ENCODE data around the gene ITPKC. TPM values are rescaled to one million over a fixed set of nuclear protein-coding genes. Genes with fewer than 3 reads are reported as not detected.
A peak's percentile ranks its signal among the peaks of the same experiment; 100 is the strongest.

The ITPKC gene
- total and polyA plus RNA-seq, 2 donors: 6.7 to 35.5 TPM

DNA sequence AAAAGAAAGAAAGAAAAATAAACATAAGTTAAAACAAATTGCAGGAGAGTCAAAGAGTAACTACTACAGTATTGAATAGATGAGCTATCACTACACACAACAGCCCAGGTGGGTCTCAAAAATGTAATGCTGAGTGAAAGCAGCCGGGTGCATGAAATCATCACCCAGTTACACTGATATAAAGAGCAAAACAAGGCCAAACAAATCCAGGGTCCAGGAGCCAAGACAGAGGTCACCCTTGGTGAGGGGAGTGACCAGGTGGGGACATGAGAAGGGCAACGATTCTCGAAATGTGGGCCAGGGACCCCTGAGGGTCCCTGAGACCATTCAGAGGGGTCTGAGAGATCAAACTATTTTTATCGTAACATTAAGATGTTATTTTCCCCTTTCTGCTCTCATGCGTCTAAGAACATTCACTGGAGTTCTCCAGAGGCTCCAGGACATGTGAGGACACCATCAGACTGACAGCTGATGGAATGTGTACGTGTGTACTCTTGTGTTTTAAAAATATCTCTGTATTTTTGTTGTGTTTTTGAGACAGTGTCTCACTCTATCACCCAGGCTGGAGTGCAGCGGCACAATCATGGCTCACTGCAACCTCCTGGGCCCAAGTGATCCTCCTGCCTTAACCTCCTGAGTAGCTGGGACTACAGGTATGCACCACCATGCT is 10.8 kb upstream of the ITPKC start:
- H3K27ac ChIP-seq (ENCODE audit: low read depth in 1 of 2, low read length in 1 of 2): no peak overlapping the region
- 97% methylated on average over 7 of the region's 7 CpGs for WGBS
- no peak for DNase-seq (ENCODE audit: low read depth in 6 of 9, low spot score in 9 of 9)
- no peaks in the 10 kb centered on the region for H3K4me1 ChIP-seq (ENCODE audit: control insufficient read depth in 2 of 2, insufficient read depth in 2 of 2, low read length in 2 of 2)
- H3K9me3 ChIP-seq (ENCODE audit: control insufficient read depth in 2 of 2, insufficient read depth in 1 of 2, low read length in 1 of 2): no peaks in the 10 kb centered on the region
- H3K36me3 ChIP-seq (ENCODE audit: control insufficient read depth in 2 of 2, insufficient read depth in 2 of 2, low read length in 1 of 2): peaks cover 61 to 69% of the 10 kb centered on the region in 2 donors
- H3K4me3 ChIP-seq (ENCODE audit: low read length in 2 of 2): no peak overlapping the region
- H3K27me3 ChIP-seq (ENCODE audit: control insufficient read depth in 2 of 2, insufficient read depth in 1 of 2, low read length in 1 of 2): no peaks in the 10 kb centered on the region

- peaks cover 48 to 62% of the 10 kb centered on the region in 2 donors for H3K36me3 ChIP-seq (ENCODE audit: control insufficient read depth in 2 of 2, insufficient read depth in 2 of 2, low read length in 1 of 2)
- no peak for DNase-seq (ENCODE audit: low read depth in 6 of 9, low spot score in 9 of 9)
- H3K27me3 ChIP-seq (ENCODE audit: control insufficient read depth in 2 of 2, insufficient read depth in 1 of 2, low read length in 1 of 2): no peaks in the 10 kb centered on the region
- H3K4me1 ChIP-seq (ENCODE audit: control insufficient read depth in 2 of 2, insufficient read depth in 2 of 2, low read length in 2 of 2): no peaks in the 10 kb centered on the region
- 97% methylated on average over 7 of the region's 7 CpGs for WGBS
- H3K4me3 ChIP-seq (ENCODE audit: low read length in 2 of 2): no peak overlapping the region
- no peak overlapping the region for H3K27ac ChIP-seq (ENCODE audit: low read depth in 1 of 2, low read length in 1 of 2)
- no peaks in the 10 kb centered on the region for H3K9me3 ChIP-seq (ENCODE audit: control insufficient read depth in 2 of 2, insufficient read depth in 1 of 2, low read length in 1 of 2)
These were observed 9.3 kb upstream of the ITPKC start for GRCh38 chr19:40707615-40708014.

GRCh38 chr19:40709817-40710216 is 7.1 kb upstream of the ITPKC start:
- peaks cover 26 to 40% of the 10 kb centered on the region in 2 donors for H3K36me3 ChIP-seq (ENCODE audit: control insufficient read depth in 2 of 2, insufficient read depth in 2 of 2, low read length in 1 of 2)
- WGBS: 95% methylated on average over 5 of the region's 5 CpGs

DNA sequence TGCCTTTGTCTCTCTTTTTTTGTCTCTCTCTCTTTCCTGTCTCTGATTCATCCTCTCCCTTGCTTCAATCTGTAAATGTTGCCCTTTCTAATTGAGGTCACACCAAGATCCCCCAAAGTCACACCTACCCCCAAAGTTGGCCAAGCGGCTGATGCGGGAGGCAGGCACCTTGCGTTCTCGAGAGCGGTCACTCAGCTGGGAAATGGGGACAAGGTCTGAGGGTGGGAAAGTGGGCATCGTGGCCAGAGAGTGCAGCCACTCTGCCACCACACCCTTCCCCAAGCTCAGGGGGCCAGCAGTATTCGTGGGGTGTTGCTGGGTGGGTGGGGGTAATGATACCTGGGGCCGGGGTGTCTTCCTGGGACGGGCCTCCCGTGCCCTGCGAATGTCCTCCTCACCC is 3.0 kb upstream of the ITPKC start:
- WGBS: 92% methylated on average over 11 of the region's 11 CpGs
- H3K36me3 ChIP-seq (ENCODE audit: control insufficient read depth in 2 of 2, insufficient read depth in 2 of 2, low read length in 1 of 2): peaks cover 8 to 14% of the 10 kb centered on the region in 2 donors
- no peaks in the 10 kb centered on the region for H3K27me3 ChIP-seq (ENCODE audit: control insufficient read depth in 2 of 2, insufficient read depth in 1 of 2, low read length in 1 of 2)
- DNase-seq (ENCODE audit: low read depth in 6 of 9, low spot score in 9 of 9): no peak
- H3K9me3 ChIP-seq (ENCODE audit: control insufficient read depth in 2 of 2, insufficient read depth in 1 of 2, low read length in 1 of 2): peaks cover 0 to 4% of the 10 kb centered on the region in 2 donors
- H3K4me1 ChIP-seq (ENCODE audit: control insufficient read depth in 2 of 2, insufficient read depth in 2 of 2, low read length in 2 of 2): peaks cover 35 to 44% of the 10 kb centered on the region in 2 donors
- peak overlapping the region in 1 of 2 donors; percentile 97 for H3K27ac ChIP-seq (ENCODE audit: low read depth in 1 of 2, low read length in 1 of 2)
- peak overlapping the region in 1 of 2 donors; percentile 76 for H3K4me3 ChIP-seq (ENCODE audit: low read length in 2 of 2)

More at GRCh38 chr19:40709817-40710216, 7.1 kb upstream of the ITPKC start:
- Histone ChIP-seq H3K9me3 (ENCODE audit: control insufficient read depth in 2 of 2, insufficient read depth in 1 of 2, low read length in 1 of 2) (no peaks in the 10 kb centered on the region), H3K27ac (ENCODE audit: low read depth in 1 of 2, low read length in 1 of 2) (no peak overlapping the region), H3K27me3 (ENCODE audit: control insufficient read depth in 2 of 2, insufficient read depth in 1 of 2, low read length in 1 of 2) (no peaks in the 10 kb centered on the region), H3K4me1 (ENCODE audit: control insufficient read depth in 2 of 2, insufficient read depth in 2 of 2, low read length in 2 of 2) (peaks cover 5 to 10% of the 10 kb centered on the region in 2 donors), H3K4me3 (ENCODE audit: low read length in 2 of 2) (no peak overlapping the region)
- no peak for DNase-seq (ENCODE audit: low read depth in 6 of 9, low spot score in 9 of 9)

GRCh38 chr19:40714441-40715299 is 2.2 kb upstream of the ITPKC start:
- Histone ChIP-seq H3K27me3 (ENCODE audit: control insufficient read depth in 2 of 2, insufficient read depth in 1 of 2, low read length in 1 of 2) (no peaks in the 10 kb centered on the region), H3K36me3 (ENCODE audit: control insufficient read depth in 2 of 2, insufficient read depth in 2 of 2, low read length in 1 of 2) (peaks cover 4 to 10% of the 10 kb centered on the region in 2 donors), H3K9me3 (ENCODE audit: control insufficient read depth in 2 of 2, insufficient read depth in 1 of 2, low read length in 1 of 2) (peaks cover 0 to 4% of the 10 kb centered on the region in 2 donors), H3K27ac (ENCODE audit: low read depth in 1 of 2, low read length in 1 of 2) (peak overlapping the region; percentile 94 to 97), H3K4me3 (ENCODE audit: low read length in 2 of 2) (peak overlapping the region; percentile 76 to 91), H3K4me1 (ENCODE audit: control insufficient read depth in 2 of 2, insufficient read depth in 2 of 2, low read length in 2 of 2) (peaks cover 42 to 49% of the 10 kb centered on the region in 2 donors)
- DNase-seq (ENCODE audit: low read depth in 6 of 9, low spot score in 9 of 9): peak; percentile 87 to 97 (median 94)
- 2% methylated on average over 31 of the region's 31 CpGs for WGBS

DNA sequence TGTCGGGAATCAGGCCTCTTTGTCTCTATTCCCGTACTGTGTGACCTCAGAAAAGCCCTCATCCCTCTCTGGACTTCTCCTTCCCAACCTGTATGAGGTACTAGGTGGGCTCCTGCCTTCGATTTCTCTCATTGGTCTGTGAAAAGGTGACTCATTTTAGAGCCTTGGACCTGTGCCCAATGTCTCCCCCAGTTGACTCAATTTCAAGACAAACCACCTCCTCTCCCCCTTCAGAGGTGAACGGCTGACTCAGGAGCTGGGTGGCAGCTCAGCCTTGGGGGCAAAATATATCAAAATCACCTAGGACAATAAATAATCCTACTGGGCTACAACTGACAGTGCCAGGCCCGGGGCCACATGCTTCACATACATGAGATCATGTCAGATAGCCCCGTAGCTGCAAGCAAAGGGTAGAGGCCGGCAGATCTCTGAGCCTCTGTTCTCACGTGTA is 856 bp upstream of the ITPKC start:
- peak overlapping the region; percentile 94 to 97 for H3K27ac ChIP-seq (ENCODE audit: low read depth in 1 of 2, low read length in 1 of 2)
- WGBS: 12% methylated on average over 8 of the region's 8 CpGs
- H3K4me3 ChIP-seq (ENCODE audit: low read length in 2 of 2): peak overlapping the region; percentile 76 to 91
- H3K9me3 ChIP-seq (ENCODE audit: control insufficient read depth in 2 of 2, insufficient read depth in 1 of 2, low read length in 1 of 2): peaks cover 0 to 4% of the 10 kb centered on the region in 2 donors
- peaks cover 42 to 53% of the 10 kb centered on the region in 2 donors for H3K4me1 ChIP-seq (ENCODE audit: control insufficient read depth in 2 of 2, insufficient read depth in 2 of 2, low read length in 2 of 2)
- DNase-seq (ENCODE audit: low read depth in 6 of 9, low spot score in 9 of 9): peak in 3 of 9 donors; percentile 16 to 35 (median 17)
- no peaks in the 10 kb centered on the region for H3K27me3 ChIP-seq (ENCODE audit: control insufficient read depth in 2 of 2, insufficient read depth in 1 of 2, low read length in 1 of 2)
- H3K36me3 ChIP-seq (ENCODE audit: control insufficient read depth in 2 of 2, insufficient read depth in 2 of 2, low read length in 1 of 2): peaks cover 0 to 6% of the 10 kb centered on the region in 2 donors

- Histone ChIP-seq H3K9me3 (ENCODE audit: control insufficient read depth in 2 of 2, insufficient read depth in 1 of 2, low read length in 1 of 2) (peaks cover 0 to 4% of the 10 kb centered on the region in 2 donors), H3K27ac (ENCODE audit: low read depth in 1 of 2, low read length in 1 of 2) (peak overlapping the region; percentile 59 to 87), H3K4me3 (ENCODE audit: low read length in 2 of 2) (peak overlapping the region; percentile 76 to 91), H3K27me3 (ENCODE audit: control insufficient read depth in 2 of 2, insufficient read depth in 1 of 2, low read length in 1 of 2) (no peaks in the 10 kb centered on the region), H3K36me3 (ENCODE audit: control insufficient read depth in 2 of 2, insufficient read depth in 2 of 2, low read length in 1 of 2) (peaks cover 2 to 4% of the 10 kb centered on the region in 2 donors), H3K4me1 (ENCODE audit: control insufficient read depth in 2 of 2, insufficient read depth in 2 of 2, low read length in 2 of 2) (peaks cover 42 to 53% of the 10 kb centered on the region in 2 donors)
- WGBS: 6% methylated on average over 20 of the region's 20 CpGs
- DNase-seq (ENCODE audit: low read depth in 6 of 9, low spot score in 9 of 9): peak in 3 of 9 donors; percentile 2 to 12 (median 4)
These were observed 490 bp downstream of the ITPKC start for GRCh38 chr19:40717325-40717879.

DNA sequence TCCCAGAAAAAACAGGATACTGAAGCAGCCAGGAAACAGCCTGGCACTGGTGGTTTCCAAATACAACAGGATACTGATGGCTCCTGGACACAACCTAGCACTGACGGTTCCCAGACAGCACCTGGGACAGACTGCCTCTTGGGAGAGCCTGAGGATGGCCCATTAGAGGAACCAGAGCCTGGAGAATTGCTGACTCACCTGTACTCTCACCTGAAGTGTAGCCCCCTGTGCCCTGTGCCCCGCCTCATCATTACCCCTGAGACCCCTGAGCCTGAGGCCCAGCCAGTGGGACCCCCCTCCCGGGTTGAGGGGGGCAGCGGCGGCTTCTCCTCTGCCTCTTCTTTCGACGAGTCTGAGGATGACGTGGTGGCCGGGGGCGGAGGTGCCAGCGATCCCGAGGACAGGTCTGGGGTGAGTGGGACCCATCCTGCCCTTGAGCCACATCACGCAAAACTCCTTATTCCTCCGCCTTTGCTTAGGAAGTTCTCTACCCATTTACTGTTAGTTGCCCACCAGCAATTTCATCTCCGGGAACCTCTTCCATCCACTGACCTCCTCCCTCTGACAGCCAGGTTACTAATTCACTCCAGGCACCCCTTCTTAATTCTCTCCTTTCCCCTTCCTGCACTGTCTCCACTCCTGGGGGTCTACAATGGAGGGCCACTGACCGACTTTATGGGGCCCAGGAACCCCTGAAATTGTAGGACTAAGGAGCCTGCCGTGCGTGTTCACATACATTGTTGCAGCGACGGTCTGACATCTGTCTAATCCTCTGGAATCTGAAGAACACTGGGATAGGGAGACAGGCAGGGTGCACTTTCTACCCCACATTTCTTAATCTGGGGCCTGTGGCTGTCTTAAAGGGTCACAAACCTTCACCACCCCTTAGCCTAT is 1.2 kb downstream of the ITPKC start:
- peak overlapping the region; percentile 59 to 87 for H3K27ac ChIP-seq (ENCODE audit: low read depth in 1 of 2, low read length in 1 of 2)
- peaks cover 4 to 5% of the 10 kb centered on the region in 2 donors for H3K36me3 ChIP-seq (ENCODE audit: control insufficient read depth in 2 of 2, insufficient read depth in 2 of 2, low read length in 1 of 2)
- H3K4me1 ChIP-seq (ENCODE audit: control insufficient read depth in 2 of 2, insufficient read depth in 2 of 2, low read length in 2 of 2): peaks cover 42 to 53% of the 10 kb centered on the region in 2 donors
- H3K4me3 ChIP-seq (ENCODE audit: low read length in 2 of 2): peak overlapping the region; percentile 76 to 91
- H3K9me3 ChIP-seq (ENCODE audit: control insufficient read depth in 2 of 2, insufficient read depth in 1 of 2, low read length in 1 of 2): peaks cover 0 to 4% of the 10 kb centered on the region in 2 donors
- no peaks in the 10 kb centered on the region for H3K27me3 ChIP-seq (ENCODE audit: control insufficient read depth in 2 of 2, insufficient read depth in 1 of 2, low read length in 1 of 2)
- peak in 1 of 9 donors; percentile 2 for DNase-seq (ENCODE audit: low read depth in 6 of 9, low spot score in 9 of 9)
- 85% methylated on average over 20 of the region's 20 CpGs for WGBS

Data from thymus (tissue), 11 donors.